Left kidney (tissue), 8 donors: ENCODE data around the gene ADAMTS1. TPM values are rescaled to one million over a fixed set of nuclear protein-coding genes. Genes with fewer than 3 reads are reported as not detected.
A peak's percentile ranks its signal among the peaks of the same experiment; 100 is the strongest.
"Not testable (repeated sequence)": the region's sequence is repeated elsewhere in the genome, so short reads cannot be mapped to it uniquely, and the experiment has no call there.

Experiments used
- DNase-seq: peaks from one replicate; pipeline ENCODE4 v3.0.0-alpha.2; 2013
- long read RNA-seq, 8 donors: transcript quantifications; one replicate each; lab custom pipeline, GENCODE V29; 2026
- polyA plus RNA-seq: library from polyadenylated mRNA; unstranded; fragments of 120-200 nt; gene quantifications from one replicate; pipeline ENCODE4 v1.2.1, GENCODE V29; 2013; ENCODE audit not compliant: insufficient read length

ADAMTS1 gene
- 107 TPM for polyA plus RNA-seq
- long read RNA-seq, donor 1, full-length matches to known transcripts = 29 of 78 reads
- long read RNA-seq, donor 1, partial matches to known transcripts = 49 of 78 reads
- long read RNA-seq, donor 1, other reads (novel, unspliced or antisense) = 0 of 78 reads
- long read RNA-seq, donor 2, full-length matches to known transcripts = 21 of 46 reads
- long read RNA-seq, donor 2, partial matches to known transcripts = 25 of 46 reads
- long read RNA-seq, donor 2, other reads (novel, unspliced or antisense) = 0 of 46 reads
- long read RNA-seq, donor 3, full-length matches to known transcripts = 31 of 55 reads
- long read RNA-seq, donor 3, partial matches to known transcripts = 24 of 55 reads
- long read RNA-seq, donor 3, other reads (novel, unspliced or antisense) = 0 of 55 reads
- long read RNA-seq, donor 4 = 0 reads
- long read RNA-seq, donor 5, full-length matches to known transcripts = 38 of 50 reads
- long read RNA-seq, donor 5, partial matches to known transcripts = 12 of 50 reads
- long read RNA-seq, donor 5, other reads (novel, unspliced or antisense) = 0 of 50 reads
- long read RNA-seq, donor 6, full-length matches to known transcripts = 23 of 53 reads
- long read RNA-seq, donor 6, partial matches to known transcripts = 30 of 53 reads
- long read RNA-seq, donor 6, other reads (novel, unspliced or antisense) = 0 of 53 reads
- long read RNA-seq, donor 7, full-length matches to known transcripts = 33 of 114 reads
- long read RNA-seq, donor 7, partial matches to known transcripts = 81 of 114 reads
- long read RNA-seq, donor 7, other reads (novel, unspliced or antisense) = 0 of 114 reads
- long read RNA-seq, donor 8, full-length matches to known transcripts = 10 of 22 reads
- long read RNA-seq, donor 8, partial matches to known transcripts = 12 of 22 reads
- long read RNA-seq, donor 8, other reads (novel, unspliced or antisense) = 0 of 22 reads

- DNase-seq = peak; percentile 92
Measured at GRCh38 chr21:26845066-26845758, at the start of gene ADAMTS1. ADAMTS1 (minus strand) TSS chr21:26845409; CDS start chr21:26844954, 455 bp downstream.

DNA sequence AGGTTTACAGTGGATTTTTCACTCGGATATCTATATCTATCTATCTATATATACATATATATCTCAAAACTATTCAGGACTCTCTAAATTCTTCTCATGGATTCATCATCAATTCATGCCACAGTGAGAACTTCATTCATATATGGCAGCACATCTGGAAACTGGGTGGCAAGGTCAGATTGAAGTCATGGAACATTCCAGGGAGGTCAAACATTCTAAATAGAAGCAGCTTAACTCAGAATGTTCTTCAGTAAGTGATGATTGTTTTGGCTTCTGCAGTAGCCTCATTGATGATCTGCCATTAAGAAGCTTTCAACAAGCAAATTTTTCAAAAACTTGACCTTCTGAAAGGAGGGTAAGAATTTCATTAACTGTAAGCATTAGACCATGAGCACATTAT, 46.9 kb upstream of the ADAMTS1 start:
- DNase-seq = no peak

- DNase-seq = no peak
Measured at GRCh38 chr21:26888931-26889330, 43.7 kb upstream of the ADAMTS1 start.

DNA sequence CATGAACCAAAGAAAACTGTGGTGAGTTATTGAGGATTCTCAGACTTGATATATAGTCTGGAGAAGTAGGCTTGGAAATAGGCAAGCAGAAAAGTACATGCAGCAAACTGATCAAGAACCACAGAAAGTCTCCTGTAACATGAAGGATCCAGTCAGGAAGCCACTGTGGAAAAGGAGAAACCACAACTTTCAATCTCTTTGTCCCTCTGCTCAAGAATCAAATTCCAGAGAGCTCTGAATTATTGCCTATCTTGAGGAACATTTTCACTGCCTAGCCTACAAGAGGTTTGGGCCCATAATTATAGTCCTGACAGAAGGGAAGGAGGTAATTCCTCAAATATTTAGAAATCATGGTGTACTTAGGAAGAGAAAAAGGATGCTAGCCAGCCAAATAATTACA, 43.0 kb upstream of the ADAMTS1 start:
- DNase-seq = no peak

- DNase-seq = no peak
Measured at GRCh38 chr21:26887251-26887650, 42.0 kb upstream of the ADAMTS1 start.

- no peak for DNase-seq
Measured at GRCh38 chr21:26884436-26884835, 39.2 kb upstream of the ADAMTS1 start.

DNA sequence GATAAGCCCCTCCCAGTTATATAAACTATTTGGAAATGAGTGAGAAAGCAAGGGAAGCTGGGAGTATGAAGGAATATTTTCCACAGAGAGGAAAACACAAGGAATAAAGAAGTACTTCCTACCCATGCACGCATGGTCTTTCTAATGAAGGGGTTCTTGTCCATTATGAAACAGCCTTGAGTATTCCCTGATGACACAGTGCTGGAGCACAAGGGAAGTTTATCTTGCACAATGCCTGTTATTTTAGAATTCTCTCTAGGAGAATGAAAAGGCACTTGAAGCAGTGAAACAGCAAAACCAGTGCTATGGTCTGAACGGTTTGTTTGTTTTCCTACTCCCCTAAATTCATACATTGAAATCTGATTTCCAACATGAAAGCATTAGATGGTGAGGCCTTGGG, 38.6 kb upstream of the ADAMTS1 start:
- no peak for DNase-seq

DNA sequence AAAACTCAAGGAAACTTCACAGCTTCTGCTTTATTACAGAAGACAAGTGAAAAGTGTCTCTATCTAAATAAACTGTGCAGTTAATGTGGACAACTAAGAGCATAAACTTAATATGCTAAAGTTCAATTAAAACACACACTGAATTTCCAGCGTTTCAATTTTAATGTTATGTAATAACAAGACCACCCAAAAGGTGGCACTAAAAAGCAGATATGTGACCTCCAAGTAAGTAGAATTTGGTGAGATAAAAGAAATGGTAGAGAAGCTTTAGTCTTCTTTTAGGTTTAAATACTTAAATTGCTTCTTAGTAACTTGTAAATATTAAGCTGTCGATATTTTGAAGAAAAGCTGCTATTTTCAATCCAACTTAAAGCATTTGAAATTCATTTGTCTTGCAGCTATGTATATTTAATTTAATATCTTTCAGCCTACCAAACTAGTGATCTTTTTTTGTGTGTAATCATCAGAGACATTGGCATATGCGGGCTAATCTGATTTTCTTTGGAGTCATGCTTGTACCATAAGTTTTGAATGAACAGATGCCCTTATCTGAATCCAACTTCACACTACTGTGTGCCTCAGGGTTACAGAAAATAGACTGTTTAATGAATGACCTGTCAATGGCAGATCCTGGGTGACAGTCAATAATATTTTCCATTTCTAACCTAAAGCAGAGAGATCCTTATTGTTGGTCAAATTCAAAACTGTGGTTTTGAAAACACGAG, 36.5 kb upstream of the ADAMTS1 start:
- DNase-seq = peak; percentile 33

- no peak for DNase-seq
Measured at GRCh38 chr21:26877018-26877417, 31.8 kb upstream of the ADAMTS1 start.

GRCh38 chr21:26874347-26874746, 29.1 kb upstream of the ADAMTS1 start:
- no peak for DNase-seq

GRCh38 chr21:26865857-26866256, 20.6 kb upstream of the ADAMTS1 start:
- no peak for DNase-seq

GRCh38 chr21:26856871-26857350, 11.7 kb upstream of the ADAMTS1 start:
- not testable (repeated sequence) for DNase-seq

- not testable (repeated sequence) for DNase-seq
Measured at GRCh38 chr21:26854695-26855094, 9.5 kb upstream of the ADAMTS1 start.

DNA sequence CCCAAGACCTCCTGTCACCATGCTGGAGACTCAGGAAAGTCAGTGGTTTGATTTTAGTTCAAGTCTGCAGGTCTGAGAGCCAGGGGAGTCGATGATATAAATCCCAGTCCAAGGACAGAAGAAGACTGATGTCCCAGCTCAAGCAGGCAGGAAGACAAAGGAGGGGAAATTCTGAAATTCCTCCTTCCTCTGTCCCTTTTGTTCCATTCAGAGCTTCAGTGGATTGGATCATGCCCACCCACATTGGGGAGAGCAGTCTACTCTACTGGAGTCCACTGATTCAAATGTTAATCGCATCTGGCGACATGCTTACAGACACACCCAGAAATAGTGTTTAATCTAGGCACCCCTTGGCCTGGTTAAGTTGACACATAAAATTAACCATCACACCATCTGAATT, 7.2 kb upstream of the ADAMTS1 start:
- no peak for DNase-seq

DNA sequence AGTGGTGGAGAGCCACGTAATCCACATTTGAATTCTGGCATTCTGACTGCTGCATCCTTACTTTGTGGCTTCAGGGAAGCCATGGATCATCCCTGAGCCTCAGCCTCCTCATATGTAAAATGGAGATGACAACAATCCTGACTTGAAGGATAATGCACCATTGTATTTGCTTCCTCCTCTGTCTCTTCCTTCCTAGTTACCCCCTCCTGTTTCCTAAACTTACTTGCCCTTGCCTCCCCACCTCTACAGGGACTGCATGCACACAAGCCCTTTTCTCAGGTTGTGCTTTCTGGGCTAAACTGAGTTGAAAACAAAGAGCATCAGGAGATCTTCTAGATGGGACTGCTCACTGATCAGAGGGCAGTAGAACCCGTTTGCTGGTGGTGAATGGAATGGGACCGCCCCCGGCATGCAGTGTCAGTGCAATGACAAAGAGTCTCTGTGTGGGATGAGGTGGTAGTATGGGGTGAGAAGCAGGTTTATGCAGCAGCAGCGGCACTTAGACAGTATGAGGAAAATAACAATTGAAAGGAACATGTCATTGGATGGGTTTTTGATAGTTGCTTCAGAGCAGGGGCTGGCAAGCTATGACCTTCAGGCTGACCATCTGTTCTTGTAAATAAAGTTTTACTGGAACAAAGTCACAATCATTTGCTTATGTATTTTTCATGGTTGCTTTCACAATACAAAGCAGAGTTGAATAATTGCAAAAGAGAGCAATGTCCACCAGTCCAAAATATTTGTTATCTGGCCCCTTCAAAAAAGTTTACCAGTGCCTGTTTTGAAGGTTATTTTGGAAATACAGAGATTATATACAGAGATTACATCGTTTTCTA, 6.1 kb upstream of the ADAMTS1 start:
- DNase-seq = no peak

DNA sequence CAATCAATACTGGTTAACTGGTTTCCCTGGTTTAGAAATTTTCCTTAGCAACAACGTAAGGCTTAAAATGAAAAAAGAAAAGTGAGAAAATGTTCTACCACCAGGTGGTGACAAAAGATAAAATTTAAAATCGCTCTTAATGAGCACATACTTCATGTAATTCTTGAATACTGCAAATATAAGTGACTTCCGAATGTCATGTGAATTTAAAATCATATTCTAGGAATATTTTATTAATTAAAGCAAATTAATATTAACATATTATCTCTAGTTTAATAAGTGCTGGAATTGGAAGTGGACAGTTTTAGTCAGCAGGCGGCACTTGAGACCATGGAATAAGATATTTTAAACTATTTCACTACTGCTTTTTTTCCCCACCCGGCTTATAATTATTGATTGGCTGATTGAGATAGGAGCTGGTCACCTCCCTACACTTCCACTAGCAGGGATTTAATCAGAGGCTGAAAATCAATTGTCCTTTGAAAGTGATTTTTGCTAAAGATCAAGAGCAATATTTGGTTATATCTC, 5.0 kb upstream of the ADAMTS1 start:
- DNase-seq = peak; percentile 73

- DNase-seq = peak; percentile 80
Measured at GRCh38 chr21:26849428-26850115, 4.4 kb upstream of the ADAMTS1 start.

GRCh38 chr21:26847921-26848320, 2.7 kb upstream of the ADAMTS1 start:
- no peak for DNase-seq

GRCh38 chr21:26847002-26847401, 1.8 kb upstream of the ADAMTS1 start:
- no peak for DNase-seq
